H1 (cell line): ENCODE results near the gene SLC16A11. TPM values are rescaled to one million over a fixed set of nuclear protein-coding genes. Genes with fewer than 3 reads are reported as not detected.

Experiments
- CTCF ChIA-PET: fragments of 300-600 bp; sonication (Branson Sonifier 250); formaldehyde crosslinking; loops from one replicate; lab custom pipeline; 2021; ENCODE audit not compliant: partially characterized antibody; lab: Charles Lee
- POLR2A ChIA-PET: fragments of 300-600 bp; sonication (Branson Sonifier 250); formaldehyde crosslinking; loops from one replicate; lab custom pipeline; 2021; ENCODE audit warnings: inconsistent platforms; ENCODE audit not compliant: partially characterized antibody; lab: Charles Lee
- DNase-seq, 2 experiments: peaks; one replicate each; pipeline versions ENCODE4 v3.0.0 to v3.0.0-alpha.2; 2010 to 2022; ENCODE audit warnings: low spot score in 2 of 2, low read depth in 1 of 2, mixed read lengths in 1 of 2
- FAIRE-seq: peaks from 2 replicates; lab custom pipeline; 2011; peaks lifted over from hg19 to GRCh38; lab: Jason Lieb, UNC
- H2AFZ ChIP-seq: 2 replicates; pipeline ENCODE4 v1.8.1; 2012; ENCODE audit warnings: low read length, inconsistent platforms
- H2AK5ac ChIP-seq: 2 replicates; pipeline ENCODE4 v1.6.1; 2013; ENCODE audit warnings: low read depth, low read length
- H2BK120ac ChIP-seq: replicated peaks from 2 replicates; pipeline ENCODE3; 2013; ENCODE audit warnings: low read depth, low read length, inconsistent platforms
- H2BK12ac ChIP-seq: 2 replicates; pipeline ENCODE4 v1.6.1; 2013; ENCODE audit warnings: low read depth, low read length
- H2BK15ac ChIP-seq: 2 replicates; pipeline ENCODE4 v1.6.1; 2013; ENCODE audit warnings: low read length
- H2BK20ac ChIP-seq: 2 replicates; pipeline ENCODE4 v1.6.1; 2013; ENCODE audit warnings: low read length
- H2BK5ac ChIP-seq: 2 replicates; pipeline ENCODE4 v1.6.1; 2013; ENCODE audit warnings: low read depth, low read length
- H3K14ac ChIP-seq: 2 replicates; pipeline ENCODE4 v1.6.1; 2013; ENCODE audit warnings: inconsistent platforms; ENCODE audit not compliant: insufficient read length
- H3K18ac ChIP-seq: 2 replicates; pipeline ENCODE4 v1.6.1; 2013; ENCODE audit warnings: low read length; ENCODE audit errors: extremely low read depth
- H3K23ac ChIP-seq: 2 replicates; pipeline ENCODE4 v1.6.1; 2013; ENCODE audit warnings: inconsistent platforms; ENCODE audit not compliant: insufficient read length
- H3K23me2 ChIP-seq: 2 replicates; pipeline ENCODE4 v1.6.1; 2013; ENCODE audit warnings: low read depth, low read length
- H3K27ac ChIP-seq: 2 replicates; pipeline ENCODE4 v1.6.1; 2011; ENCODE audit warnings: low read depth, low read length, inconsistent platforms
- H3K27me3 ChIP-seq, 4 experiments: replicated peaks in 1 of 4; 1 replicate in 1 of 4; 2 replicates in 3 of 4; pipeline versions ENCODE4 v1.6.1 to v1.8.1; 2011 to 2013; ENCODE audit warnings: low read length in 3 of 4, mild to moderate bottlenecking in 3 of 4, inconsistent platforms in 2 of 4, mixed read lengths in 2 of 4, moderate library complexity in 1 of 4; ENCODE audit not compliant: control insufficient read depth in 3 of 4, insufficient read depth in 3 of 4; ENCODE audit errors: extremely low read depth in 1 of 4
- H3K36me3 ChIP-seq, 4 experiments: 2 replicates each; pipeline versions ENCODE4 v1.6.1 to v1.8.1; 2011 to 2013; ENCODE audit warnings: mild to moderate bottlenecking in 4 of 4, low read length in 3 of 4, moderate library complexity in 2 of 4, control low read depth in 1 of 4, inconsistent platforms in 1 of 4; ENCODE audit not compliant: insufficient read depth in 4 of 4, control insufficient read depth in 2 of 4
- H3K4ac ChIP-seq: replicated peaks from 2 replicates; pipeline ENCODE3; 2013; ENCODE audit warnings: low read length, low read depth, mixed read lengths, inconsistent platforms; ENCODE audit not compliant: insufficient read length
- H3K4me1 ChIP-seq, 4 experiments: replicated peaks in 1 of 4; 1 replicate in 1 of 4; 2 replicates in 3 of 4; pipeline versions ENCODE4 v1.6.1 to v1.8.1; 2011 to 2013; ENCODE audit warnings: low read length in 3 of 4, inconsistent platforms in 2 of 4, mixed read lengths in 1 of 4; ENCODE audit not compliant: insufficient read depth in 4 of 4, control insufficient read depth in 3 of 4
- H3K4me2 ChIP-seq, 2 experiments: 2 replicates each; pipeline versions ENCODE4 v1.6.1 to v1.8.1; 2011 to 2013; ENCODE audit warnings: low read depth in 2 of 2, low read length in 2 of 2, control low read depth in 1 of 2, inconsistent platforms in 1 of 2, mild to moderate bottlenecking in 1 of 2; ENCODE audit not compliant: insufficient read depth in 1 of 2
- H3K4me3 ChIP-seq, 4 experiments: fragments of 200-600, 300-600 bp in 1 of 4; sonication (generic), shearing (Covaris generic), sonication (Bioruptor Twin) in 1 of 4; 2 replicates each; pipeline versions ENCODE4 v1.5.1 to v1.8.1; 2011 to 2016; ENCODE audit warnings: low read length in 4 of 4, low read depth in 3 of 4, control low read depth in 2 of 4, inconsistent platforms in 2 of 4, mild to moderate bottlenecking in 2 of 4, mixed read lengths in 1 of 4, moderate library complexity in 1 of 4; ENCODE audit not compliant: insufficient read depth in 2 of 4; ENCODE audit errors: extremely low read depth in 1 of 4
- H3K56ac ChIP-seq: replicated peaks from 2 replicates; pipeline ENCODE3; 2013; ENCODE audit warnings: low read depth, mild to moderate bottlenecking, mixed read lengths, low read length, inconsistent platforms; ENCODE audit not compliant: insufficient read length
- H3K79me1 ChIP-seq: 2 replicates; pipeline ENCODE4 v1.6.1; 2013; ENCODE audit warnings: low read depth, low read length, control low read depth
- H3K79me2 ChIP-seq, 2 experiments: 2 replicates each; pipeline versions ENCODE4 v1.6.1 to v1.8.1; 2012 to 2013; ENCODE audit warnings: low read length in 2 of 2, mild to moderate bottlenecking in 2 of 2, inconsistent platforms in 1 of 2; ENCODE audit not compliant: insufficient read depth in 2 of 2, control insufficient read depth in 1 of 2
- H3K9ac ChIP-seq, 4 experiments: replicated peaks in 1 of 4; 1 replicate in 1 of 4; 2 replicates in 3 of 4; pipeline versions ENCODE4 v1.6.1 to v1.8.1; 2011 to 2013; ENCODE audit warnings: low read depth in 3 of 4, low read length in 3 of 4, control low read depth in 2 of 4, mild to moderate bottlenecking in 2 of 4, moderate library complexity in 2 of 4, inconsistent platforms in 1 of 4; ENCODE audit errors: extremely low read depth in 1 of 4
- H3K9me3 ChIP-seq, 2 experiments: 2 replicates each; pipeline versions ENCODE4 v1.6.1 to v1.8.1; 2012 to 2013; ENCODE audit warnings: mild to moderate bottlenecking in 2 of 2, moderate library complexity in 2 of 2, control low read depth in 1 of 2, inconsistent platforms in 1 of 2, low read depth in 1 of 2, low read length in 1 of 2, mixed read lengths in 1 of 2; ENCODE audit not compliant: insufficient read depth in 2 of 2
- H4K20me1 ChIP-seq, 2 experiments: replicated peaks in 1 of 2; 2 replicates each; pipeline versions ENCODE3 to v1.8.1; 2011 to 2013; ENCODE audit warnings: inconsistent platforms in 2 of 2, low read length in 2 of 2, mild to moderate bottlenecking in 1 of 2; ENCODE audit not compliant: insufficient read depth in 2 of 2, control insufficient read depth in 1 of 2
- H4K5ac ChIP-seq: 2 replicates; pipeline ENCODE4 v1.6.1; 2013; ENCODE audit warnings: low read length, low read depth, mixed read lengths, inconsistent platforms; ENCODE audit not compliant: insufficient read length
- H4K8ac ChIP-seq: 2 replicates; pipeline ENCODE4 v1.8.0; 2013; ENCODE audit warnings: mild to moderate bottlenecking, moderate library complexity, low read length, inconsistent platforms; ENCODE audit not compliant: insufficient read depth; ENCODE audit errors: extremely low read depth
- H4K91ac ChIP-seq: replicated peaks from 2 replicates; pipeline ENCODE3; 2013; ENCODE audit warnings: low read length, mixed read lengths, inconsistent platforms; ENCODE audit not compliant: insufficient read length
- EGR1 ChIP-seq: IDR thresholded peaks from 2 replicates; pipeline ENCODE4 v1.6.1; 2011; ENCODE audit warnings: low read depth, low read length, borderline replicate concordance
- HDAC2 ChIP-seq, 2 experiments: fragments of 300-600 bp in 1 of 2; sonication (generic) in 1 of 2; IDR thresholded peaks; 2 replicates each; pipeline ENCODE4 v1.6.1; 2011 to 2012; ENCODE audit warnings: low read depth in 2 of 2, low read length in 2 of 2, mild to moderate bottlenecking in 2 of 2, moderate library complexity in 2 of 2, borderline replicate concordance in 1 of 2, inconsistent platforms in 1 of 2
- RAD21 ChIP-seq, 2 experiments: IDR thresholded peaks in 1 of 2; conservative IDR thresholded peaks in 1 of 2; 2 replicates each; pipeline ENCODE4 v1.6.1; 2011; ENCODE audit warnings: low read depth in 2 of 2, low read length in 2 of 2, improper control_type of control experiment in 1 of 2, inconsistent platforms in 1 of 2, mild to moderate bottlenecking in 1 of 2, moderate library complexity in 1 of 2
- WGBS, 2 experiments: shearing (Covaris generic) in 1 of 2; methylation state at CpG; one replicate each; pipeline versions ENCODE4 v1.1.6 to v1.1.7; 2013 to 2015; ENCODE audit warnings: low lambda C conversion rate in 2 of 2, mixed read lengths in 2 of 2, inconsistent platforms in 1 of 2, low coverage in 1 of 2, missing lambda C conversion rate in 1 of 2; ENCODE audit not compliant: insufficient replicate concordance in 2 of 2, insufficient coverage in 1 of 2, insufficient read length in 1 of 2; ENCODE audit errors: extremely low coverage in 1 of 2, missing lambda C conversion rate in 1 of 2; 5-methylcytosine and 5-hydroxymethylcytosine counted together
- polyA plus RNA-seq, 7 experiments: library from polyadenylated mRNA; depleted of rRNA in 3 of 7; stranded (reverse) in 5 of 7; unstranded in 2 of 7; fragments of >200 nt in 5 of 7; fragments of 200-250 nt in 2 of 7; gene quantifications; 1 replicate in 5 of 7; 2 replicates in 1 of 7; 4 replicates in 1 of 7; pipeline versions ENCODE4 v1.2.1 to v1.2.3, GENCODE V29; 2011 to 2013; ENCODE audit warnings: missing spikeins in 2 of 7, mixed read lengths in 2 of 7
- total RNA-seq: library from RNA; stranded (reverse); fragmentation: NEBNext Ultra II Directional; extraction: Animal tissue kit (Norgen Biotek cat#: 25700); gene quantifications from 2 replicates; pipeline ENCODE4 v1.2.1, GENCODE V29; 2021

The SLC16A11 gene
- total and polyA plus RNA-seq, 2 of the 8 experiments (the other 6 are each of a cell fraction or from before 2014, with no cell fraction given) = 0.35 to 0.39 TPM

DNA sequence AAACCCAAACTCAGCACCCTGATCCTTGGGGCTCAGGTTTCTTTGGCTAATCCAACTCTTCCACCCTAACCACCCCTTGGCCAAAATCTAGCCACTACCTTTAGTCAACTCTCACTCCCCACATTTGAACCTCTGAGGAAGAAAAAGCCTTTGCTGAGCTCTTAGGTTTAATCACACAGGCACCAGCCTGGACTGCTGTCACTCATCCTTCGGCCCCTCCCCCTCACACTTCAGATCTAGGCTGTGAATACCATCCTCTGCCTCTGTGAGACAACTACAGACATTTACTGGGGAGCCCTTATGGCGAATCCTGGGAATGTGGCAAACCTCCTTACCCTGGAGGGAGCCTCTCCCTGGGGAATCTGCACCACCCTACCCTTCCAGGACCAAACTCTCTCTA lies 36.7 kb downstream of the SLC16A11 start:
- H3K9ac ChIP-seq = no peak overlapping the region
- no peaks in the 10 kb centered on the region; a peak in 1 of 8 replicates for H3K36me3 ChIP-seq
- H3K4me1 ChIP-seq = peaks cover 0 to 2% (median 0%) of the 10 kb centered on the region in 4 experiments; a peak in 1 of 7 replicates
- no peak overlapping the region for H4K8ac ChIP-seq
- no peak overlapping the region for H3K14ac ChIP-seq
- no peak overlapping the region for H2BK5ac ChIP-seq
- no peak overlapping the region for H2BK120ac ChIP-seq
- CTCF ChIA-PET = interaction anchor here (0.8 to 11.1 kb wide), 8 partner anchors 11 to 294 kb away, joined by 3 to 152 read pairs (median 7); partner anchors contain the start of genes ALOX12 and SLC13A5
- H4K20me1 ChIP-seq = peaks cover 6 to 7% of the 10 kb centered on the region in 2 experiments
- TF ChIP-seq EGR1 = no peak
- TF ChIP-seq HDAC2 (IDR thresholded peaks at IDR 0.05; ENCODE audit: borderline replicate concordance in 1 of 2, low read depth in 2 of 2, low read length in 2 of 2) = no peak
- no peak for TF ChIP-seq RAD21 (IDR thresholded peaks at IDR 0.05 in 1 of 2, conservative IDR thresholded peaks at IDR 0.05 in 1 of 2; ENCODE audit: low read depth in 2 of 2, low read length in 2 of 2)
- H2BK12ac ChIP-seq = no peak overlapping the region
- no peaks in the 10 kb centered on the region for H3K27me3 ChIP-seq
- H3K9me3 ChIP-seq = no peaks in the 10 kb centered on the region
- no peak overlapping the region for H3K18ac ChIP-seq
- FAIRE-seq = no peak
- H3K56ac ChIP-seq = no peak overlapping the region
- H2AK5ac ChIP-seq = no peak overlapping the region
- H3K23ac ChIP-seq = no peak overlapping the region
- H3K4me3 ChIP-seq = no peak overlapping the region
- H2BK20ac ChIP-seq = no peak overlapping the region
- POLR2A ChIA-PET = interaction anchor here (0.9 kb wide), 1 partner anchor 93 kb away, joined by 4 read pairs; no protein-coding TSS in a partner anchor
- H3K4me2 ChIP-seq = no peak overlapping the region
- no peak for DNase-seq
- 72% methylated on average over 2 of the region's 2 CpGs; no CpG with 5 or more reads in 1 of the 2 experiments for WGBS, 2 experiments
- no peak overlapping the region for H2BK15ac ChIP-seq
- peaks cover 7% of the 10 kb centered on the region; the same call in 1 of the 2 replicates for H3K79me1 ChIP-seq
- H4K5ac ChIP-seq = no peak overlapping the region
- H3K79me2 ChIP-seq = peaks cover 0 to 25% of the 10 kb centered on the region in 2 experiments; a peak in 3 of 4 replicates
- 0 out of 2 replicates have a peak, but pooled peaks cover 3% of the 10 kb centered on the region for H3K23me2 ChIP-seq
- no peak overlapping the region for H4K91ac ChIP-seq
- no peak overlapping the region for H3K4ac ChIP-seq
- no peak overlapping the region for H3K27ac ChIP-seq
- no peak overlapping the region for H2AFZ ChIP-seq
